NCI-H2196 treated with DMSO at 0.1 percent for 48 hours (cell line): Measurements from ENCODE around the gene ZNF362.

Source experiments
- DNase-seq: peaks from one replicate; lab custom pipeline; 2025; ENCODE audit not compliant: unreplicated experiment; lab: John Stamatoyannopoulos, UW

ZNF362 gene

GRCh38 chr1:33342041-33342723, 85.9 kb downstream of the ZNF362 start:
- peak; percentile 97 for DNase-seq

DNA sequence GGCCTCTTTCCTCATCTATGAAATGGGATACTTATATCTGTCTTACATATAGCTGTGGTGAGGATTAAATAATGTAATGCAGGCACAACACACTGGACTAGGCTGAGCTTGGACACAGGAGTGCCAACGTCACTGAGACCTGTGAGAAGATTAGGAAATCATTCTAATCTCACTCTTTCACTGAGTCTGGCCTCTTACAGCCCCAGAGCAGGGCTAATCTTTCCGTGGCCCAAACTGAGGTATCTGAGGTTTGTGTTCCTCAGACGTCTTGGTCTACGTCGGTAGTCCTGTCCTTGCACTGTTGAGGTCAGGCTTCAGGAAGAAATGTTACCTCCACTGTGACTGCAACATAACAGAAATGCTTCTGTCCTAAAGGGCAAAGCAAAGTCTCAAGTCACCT, 87.2 kb downstream of the ZNF362 start:
- DNase-seq, result no peak

DNA sequence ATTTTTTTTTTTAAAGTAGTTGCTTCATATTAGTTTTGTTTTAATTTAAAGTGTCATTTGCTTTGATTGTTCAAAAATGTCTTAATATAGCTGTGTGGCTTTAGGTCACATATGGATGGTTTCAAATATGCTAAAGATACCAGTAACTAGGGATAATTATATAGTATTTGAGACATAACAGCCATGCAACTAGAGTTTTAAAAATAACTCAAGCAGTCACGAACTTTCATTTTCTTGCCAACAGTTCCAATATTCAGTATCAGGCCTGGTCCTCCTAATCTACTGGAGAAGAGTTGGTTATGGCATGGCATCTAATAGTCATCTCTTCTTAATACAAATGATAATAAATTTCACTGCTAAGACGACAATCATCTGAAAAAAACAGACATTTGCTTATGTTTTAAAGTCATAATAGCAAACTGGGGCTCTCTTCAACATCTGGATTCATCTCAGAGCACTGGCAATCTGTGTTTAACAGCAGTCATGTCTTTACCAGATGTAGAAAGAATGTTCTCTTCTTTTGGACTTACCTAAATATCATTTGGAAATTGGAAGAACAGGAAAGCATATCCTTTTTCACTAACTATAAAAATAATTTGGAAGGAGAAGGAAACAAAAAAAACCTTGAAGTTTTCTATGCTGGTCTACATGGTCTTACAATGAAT, 88.7 kb downstream of the ZNF362 start:
- no peak for DNase-seq

- no peak for DNase-seq
These were observed 90.2 kb downstream of the ZNF362 start for GRCh38 chr1:33346533-33346926.

DNA sequence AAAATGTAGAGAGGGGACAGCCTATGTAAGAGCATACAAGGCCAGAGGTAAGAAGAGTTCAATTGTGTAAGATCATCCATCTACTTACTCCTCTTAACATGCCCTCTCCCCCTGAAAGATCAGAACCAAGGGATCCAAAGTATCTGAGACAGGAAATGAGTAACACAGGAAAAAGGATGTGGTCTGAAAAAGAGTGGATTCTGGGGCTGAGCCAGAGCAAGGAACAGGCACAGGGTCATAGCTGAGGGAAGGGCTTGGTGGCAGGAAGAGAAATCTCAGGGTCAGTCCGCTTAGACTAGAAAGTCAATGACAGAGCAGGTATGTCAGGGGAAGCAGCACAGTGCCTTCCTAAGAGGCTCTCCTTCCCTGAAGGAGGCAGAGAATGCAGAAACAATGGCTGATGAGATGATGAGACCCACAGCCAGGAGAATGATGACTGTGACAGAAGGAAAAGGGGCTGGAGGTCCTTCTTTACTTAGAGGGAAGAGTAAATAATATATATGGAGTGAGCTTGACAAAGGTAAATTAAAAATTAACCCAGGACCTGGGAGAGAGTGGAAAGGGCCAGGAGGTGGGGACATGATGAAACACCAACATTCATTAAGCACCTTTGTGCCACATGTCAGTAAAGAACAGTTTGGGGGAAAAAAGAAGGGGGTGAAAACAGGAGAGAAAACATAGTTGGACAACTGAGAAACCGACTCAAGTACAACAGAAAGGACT, 90.8 kb downstream of the ZNF362 start:
- peak; percentile 36 for DNase-seq

- no peak for DNase-seq
These were observed 91.3 kb downstream of the ZNF362 start for GRCh38 chr1:33347650-33347992.

DNA sequence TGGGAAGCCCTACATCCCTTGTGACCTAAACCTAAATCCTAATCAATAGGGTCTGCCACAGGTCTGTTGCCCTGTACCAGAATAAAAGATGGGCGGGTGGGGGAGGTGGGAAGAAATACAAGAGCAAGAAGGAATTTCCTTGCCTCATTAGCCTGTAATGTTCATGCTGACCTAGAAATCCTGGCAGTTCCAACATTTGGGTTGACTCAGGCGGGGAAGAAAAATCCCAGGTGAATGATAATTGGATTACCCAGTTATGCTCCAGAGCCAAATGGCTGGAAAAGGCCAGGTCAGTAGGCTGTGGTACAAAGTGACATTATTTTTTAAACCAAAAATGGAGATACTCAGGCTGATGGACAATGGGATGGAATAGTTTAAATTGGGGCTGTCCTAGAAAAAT, 91.9 kb downstream of the ZNF362 start:
- DNase-seq, result no peak

DNA sequence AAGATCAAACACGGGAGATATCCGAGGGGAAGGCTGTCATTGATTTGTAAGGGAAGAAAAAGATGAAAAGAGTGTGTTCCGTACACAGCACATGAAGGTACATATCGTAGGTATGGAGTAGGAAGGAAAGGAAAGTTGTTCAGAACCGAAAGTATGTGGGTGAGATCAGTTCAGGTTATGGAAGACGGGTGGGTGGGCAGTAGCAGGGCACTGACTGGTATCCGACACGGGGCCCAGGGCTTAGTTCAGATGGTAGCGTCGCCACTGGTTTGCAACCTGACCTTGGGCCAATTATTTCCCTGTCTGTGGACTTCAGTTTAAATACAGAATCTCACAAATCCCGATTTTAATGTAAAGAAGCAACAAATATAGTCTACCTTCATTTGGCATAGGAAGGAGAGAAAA, 92.4 kb downstream of the ZNF362 start:
- DNase-seq, result no peak

- DNase-seq, result no peak
These were observed 92.9 kb downstream of the ZNF362 start for GRCh38 chr1:33349081-33349759.

- peak; percentile 85 for DNase-seq
These were observed 93.7 kb downstream of the ZNF362 start for GRCh38 chr1:33349778-33350610.
